ENCODE results near the gene VWA8.

The VWA8 gene

DNA sequence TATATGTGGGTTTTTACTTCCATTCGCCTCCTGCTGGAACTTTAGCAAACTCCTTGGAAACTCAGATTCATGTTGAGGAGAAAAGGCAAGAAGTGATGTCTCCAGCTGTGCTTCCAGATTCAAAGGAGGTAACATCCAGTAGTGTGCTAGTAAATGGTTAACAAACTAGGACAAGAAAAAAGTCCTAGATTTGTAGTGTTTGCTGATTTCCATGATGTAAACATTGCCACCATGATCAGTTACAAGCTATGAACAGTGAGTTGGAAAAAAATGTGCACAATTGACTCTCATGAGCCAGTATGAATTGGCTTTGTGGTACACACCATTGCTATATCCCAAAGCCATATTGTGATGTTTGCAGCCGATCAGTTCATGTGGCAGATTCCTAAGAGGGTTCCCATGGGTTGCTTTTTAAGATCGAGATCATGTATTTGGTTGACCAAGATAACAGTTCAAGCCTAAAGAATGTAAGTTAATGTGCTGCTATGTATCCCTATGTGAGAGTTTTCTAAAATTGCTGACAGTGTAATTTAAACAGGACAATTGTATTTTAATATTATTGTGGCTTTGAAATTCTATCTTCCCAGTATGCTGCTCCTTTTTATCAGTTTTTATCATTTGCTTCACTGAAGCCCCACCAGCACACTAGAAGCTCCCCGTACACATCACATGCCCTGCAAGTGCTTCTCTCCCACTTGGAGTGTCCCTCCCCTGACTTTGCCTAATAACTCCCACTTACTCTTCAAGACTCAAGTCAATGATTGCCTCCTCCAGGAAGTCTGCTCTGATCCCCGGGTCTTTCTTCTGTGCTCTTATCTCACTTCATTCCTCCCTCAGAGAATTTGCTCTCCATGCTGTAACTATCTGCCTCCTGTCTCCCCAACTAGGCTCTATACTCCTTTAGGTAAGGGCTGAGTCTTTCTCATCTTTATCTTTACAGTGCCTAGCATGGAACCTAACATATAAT lies 355.3 kb downstream of the VWA8 start:
- H3K9me3 ChIP-seq (ENCODE audit: control insufficient read depth in 2 of 2, low read length in 2 of 2), result no peaks in the 10 kb centered on the region
- no peak overlapping the region for H3K4me3 ChIP-seq (ENCODE audit: low read length in 2 of 2)
- H3K27ac ChIP-seq (ENCODE audit: low read depth in 2 of 2, low read length in 2 of 2), result no peak overlapping the region
- H3K36me3 ChIP-seq (ENCODE audit: control insufficient read depth in 2 of 2, insufficient read depth in 2 of 2, low read length in 2 of 2), result peaks cover 17 to 33% of the 10 kb centered on the region in 2 donors
- H3K4me1 ChIP-seq (ENCODE audit: control insufficient read depth in 2 of 2, insufficient read depth in 2 of 2, low read length in 2 of 2), result no peaks in the 10 kb centered on the region
- no peaks in the 10 kb centered on the region for H3K27me3 ChIP-seq (ENCODE audit: control insufficient read depth in 2 of 2, insufficient read depth in 2 of 2, low read length in 2 of 2)
- no peak overlapping the region for H3K9ac ChIP-seq (ENCODE audit: low read depth in 1 of 2, low read length in 2 of 2)

- Histone ChIP-seq H3K27ac (ENCODE audit: low read depth in 2 of 2, low read length in 2 of 2) (no peak overlapping the region), H3K36me3 (ENCODE audit: control insufficient read depth in 2 of 2, insufficient read depth in 2 of 2, low read length in 2 of 2) (peaks cover 15 to 31% of the 10 kb centered on the region in 2 donors), H3K9ac (ENCODE audit: low read depth in 1 of 2, low read length in 2 of 2) (no peak overlapping the region), H3K4me3 (ENCODE audit: low read length in 2 of 2) (no peak overlapping the region), H3K4me1 (ENCODE audit: control insufficient read depth in 2 of 2, insufficient read depth in 2 of 2, low read length in 2 of 2) (no peaks in the 10 kb centered on the region), H3K9me3 (ENCODE audit: control insufficient read depth in 2 of 2, low read length in 2 of 2) (no peaks in the 10 kb centered on the region), H3K27me3 (ENCODE audit: control insufficient read depth in 2 of 2, insufficient read depth in 2 of 2, low read length in 2 of 2) (no peaks in the 10 kb centered on the region)
These were observed 357.0 kb downstream of the VWA8 start for GRCh38 chr13:41603917-41604316.

- Histone ChIP-seq H3K36me3 (ENCODE audit: control insufficient read depth in 2 of 2, insufficient read depth in 2 of 2, low read length in 2 of 2) (peaks cover 11 to 21% of the 10 kb centered on the region in 2 donors), H3K27ac (ENCODE audit: low read depth in 2 of 2, low read length in 2 of 2) (no peak overlapping the region), H3K9ac (ENCODE audit: low read depth in 1 of 2, low read length in 2 of 2) (no peak overlapping the region), H3K9me3 (ENCODE audit: control insufficient read depth in 2 of 2, low read length in 2 of 2) (no peaks in the 10 kb centered on the region), H3K27me3 (ENCODE audit: control insufficient read depth in 2 of 2, insufficient read depth in 2 of 2, low read length in 2 of 2) (no peaks in the 10 kb centered on the region), H3K4me3 (ENCODE audit: low read length in 2 of 2) (no peak overlapping the region), H3K4me1 (ENCODE audit: control insufficient read depth in 2 of 2, insufficient read depth in 2 of 2, low read length in 2 of 2) (no peaks in the 10 kb centered on the region)
These were observed 359.0 kb downstream of the VWA8 start for GRCh38 chr13:41601718-41602445.

DNA sequence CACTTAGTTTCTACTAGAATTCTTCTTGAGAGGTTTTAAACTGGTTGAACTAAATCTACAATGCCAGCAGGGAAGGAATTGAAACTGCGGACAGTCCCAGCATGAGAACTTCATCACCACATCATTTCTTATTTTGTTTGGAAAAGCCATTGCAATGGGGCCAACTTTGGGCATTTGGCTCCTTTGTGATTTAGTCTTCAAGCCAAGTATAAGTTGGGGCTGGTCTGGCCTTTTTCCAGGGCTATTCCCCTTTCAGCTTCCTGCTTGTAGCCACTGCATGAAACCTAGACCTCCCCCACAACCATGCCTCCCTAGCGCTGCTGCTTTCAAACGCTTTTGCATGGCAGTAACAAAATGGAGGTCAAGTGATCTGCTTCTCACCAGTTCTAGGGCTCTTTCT lies 361.3 kb downstream of the VWA8 start:
- no peaks in the 10 kb centered on the region for H3K9me3 ChIP-seq (ENCODE audit: control insufficient read depth in 2 of 2, low read length in 2 of 2)
- peaks cover 10 to 13% of the 10 kb centered on the region in 2 donors for H3K36me3 ChIP-seq (ENCODE audit: control insufficient read depth in 2 of 2, insufficient read depth in 2 of 2, low read length in 2 of 2)
- H3K27ac ChIP-seq (ENCODE audit: low read depth in 2 of 2, low read length in 2 of 2), result no peak overlapping the region
- H3K4me3 ChIP-seq (ENCODE audit: low read length in 2 of 2), result no peak overlapping the region
- H3K4me1 ChIP-seq (ENCODE audit: control insufficient read depth in 2 of 2, insufficient read depth in 2 of 2, low read length in 2 of 2), result no peaks in the 10 kb centered on the region
- no peaks in the 10 kb centered on the region for H3K27me3 ChIP-seq (ENCODE audit: control insufficient read depth in 2 of 2, insufficient read depth in 2 of 2, low read length in 2 of 2)
- no peak overlapping the region for H3K9ac ChIP-seq (ENCODE audit: low read depth in 1 of 2, low read length in 2 of 2)

DNA sequence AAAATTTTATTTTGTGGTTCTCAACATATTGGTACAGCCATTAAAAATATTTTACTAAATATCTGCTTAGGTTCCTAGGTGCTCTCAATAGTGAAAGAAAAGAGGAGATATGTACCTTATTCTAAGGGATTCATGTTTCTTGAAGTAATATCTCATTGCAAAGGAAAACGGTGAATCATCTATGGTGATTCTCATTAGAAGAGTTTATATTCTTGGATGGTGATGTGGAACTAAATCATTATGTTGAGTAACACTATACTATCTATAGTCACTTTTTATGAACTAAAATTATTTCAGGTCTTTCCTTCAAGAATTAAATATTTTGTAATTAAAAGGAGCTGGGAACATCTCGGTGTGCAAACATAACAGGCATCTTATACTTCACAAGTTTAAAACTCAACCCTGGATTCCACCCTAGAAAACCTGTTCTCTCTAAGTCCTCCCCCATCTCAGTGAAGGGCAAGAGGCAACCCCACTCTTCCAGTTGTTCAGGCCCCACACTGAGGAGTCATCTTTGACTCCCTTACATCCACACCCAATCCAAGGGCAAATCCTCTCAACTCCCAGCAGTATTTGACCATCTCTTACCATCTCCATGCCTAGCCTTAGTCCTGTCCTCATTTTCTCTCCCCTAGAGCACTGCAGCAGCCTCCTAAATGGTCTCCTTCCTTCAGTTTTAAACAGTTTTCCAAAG lies 363.4 kb downstream of the VWA8 start:
- H3K27ac ChIP-seq (ENCODE audit: low read depth in 2 of 2, low read length in 2 of 2), result no peak overlapping the region
- no peaks in the 10 kb centered on the region for H3K4me1 ChIP-seq (ENCODE audit: control insufficient read depth in 2 of 2, insufficient read depth in 2 of 2, low read length in 2 of 2)
- H3K36me3 ChIP-seq (ENCODE audit: control insufficient read depth in 2 of 2, insufficient read depth in 2 of 2, low read length in 2 of 2), result peaks cover 6 to 7% of the 10 kb centered on the region in 2 donors
- H3K4me3 ChIP-seq (ENCODE audit: low read length in 2 of 2), result no peak overlapping the region
- no peak overlapping the region for H3K9ac ChIP-seq (ENCODE audit: low read depth in 1 of 2, low read length in 2 of 2)
- H3K9me3 ChIP-seq (ENCODE audit: control insufficient read depth in 2 of 2, low read length in 2 of 2), result no peaks in the 10 kb centered on the region
- no peaks in the 10 kb centered on the region for H3K27me3 ChIP-seq (ENCODE audit: control insufficient read depth in 2 of 2, insufficient read depth in 2 of 2, low read length in 2 of 2)

DNA sequence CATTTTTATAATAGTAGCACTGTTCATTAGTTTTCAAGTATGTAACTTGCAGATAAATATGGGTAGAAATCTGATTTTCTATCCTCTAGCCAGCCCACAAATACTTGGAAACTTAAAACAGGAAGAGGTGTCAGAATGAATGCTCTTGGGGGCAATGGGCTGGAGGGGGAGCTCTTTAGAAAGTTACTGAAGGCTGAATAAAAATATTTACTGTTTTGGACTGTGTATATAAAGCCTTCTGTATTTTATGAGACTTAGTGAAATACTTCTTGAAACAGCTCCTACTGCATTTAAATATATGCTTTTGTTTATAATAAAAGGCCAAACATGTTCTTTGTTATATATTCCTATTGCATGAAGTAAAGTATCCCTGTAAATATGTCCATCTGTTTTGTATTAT lies 364.7 kb downstream of the VWA8 start:
- H3K27ac ChIP-seq (ENCODE audit: low read depth in 2 of 2, low read length in 2 of 2), result no peak overlapping the region
- no peak overlapping the region for H3K4me3 ChIP-seq (ENCODE audit: low read length in 2 of 2)
- peaks cover 4 to 5% of the 10 kb centered on the region in 2 donors for H3K36me3 ChIP-seq (ENCODE audit: control insufficient read depth in 2 of 2, insufficient read depth in 2 of 2, low read length in 2 of 2)
- no peak overlapping the region for H3K9ac ChIP-seq (ENCODE audit: low read depth in 1 of 2, low read length in 2 of 2)
- no peaks in the 10 kb centered on the region for H3K27me3 ChIP-seq (ENCODE audit: control insufficient read depth in 2 of 2, insufficient read depth in 2 of 2, low read length in 2 of 2)
- H3K9me3 ChIP-seq (ENCODE audit: control insufficient read depth in 2 of 2, low read length in 2 of 2), result no peaks in the 10 kb centered on the region
- no peaks in the 10 kb centered on the region for H3K4me1 ChIP-seq (ENCODE audit: control insufficient read depth in 2 of 2, insufficient read depth in 2 of 2, low read length in 2 of 2)

DNA sequence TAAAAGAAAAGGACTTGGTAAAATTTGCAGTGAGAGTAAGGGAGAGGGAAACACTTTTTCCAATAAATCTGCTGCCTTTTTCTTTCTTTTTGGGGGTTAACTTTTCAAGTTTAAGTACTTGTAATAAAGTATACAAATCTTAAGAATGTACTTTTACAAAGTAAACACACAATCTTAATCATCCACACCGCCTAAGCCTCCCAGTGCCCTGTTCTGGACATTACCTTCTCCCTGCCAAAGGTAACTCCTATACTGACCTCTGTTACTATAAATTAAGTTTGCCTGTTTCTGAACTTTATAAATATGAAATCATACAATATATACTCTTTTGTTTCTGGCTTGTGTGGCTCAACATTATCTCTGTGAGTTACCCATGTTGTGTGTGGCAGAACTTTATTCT lies 365.6 kb downstream of the VWA8 start:
- no peak overlapping the region for H3K9ac ChIP-seq (ENCODE audit: low read depth in 1 of 2, low read length in 2 of 2)

GRCh38 chr13:41590643-41591042 lies 370.3 kb downstream of the VWA8 start:
- Histone ChIP-seq H3K27me3 (ENCODE audit: control insufficient read depth in 2 of 2, insufficient read depth in 2 of 2, low read length in 2 of 2) (no peaks in the 10 kb centered on the region), H3K9ac (ENCODE audit: low read depth in 1 of 2, low read length in 2 of 2) (no peak overlapping the region), H3K9me3 (ENCODE audit: control insufficient read depth in 2 of 2, low read length in 2 of 2) (no peaks in the 10 kb centered on the region), H3K4me1 (ENCODE audit: control insufficient read depth in 2 of 2, insufficient read depth in 2 of 2, low read length in 2 of 2) (no peaks in the 10 kb centered on the region), H3K27ac (ENCODE audit: low read depth in 2 of 2, low read length in 2 of 2) (no peak overlapping the region), H3K4me3 (ENCODE audit: low read length in 2 of 2) (no peak overlapping the region), H3K36me3 (ENCODE audit: control insufficient read depth in 2 of 2, insufficient read depth in 2 of 2, low read length in 2 of 2) (peaks cover 6 to 14% of the 10 kb centered on the region in 2 donors)

More for the DNA sequence above, 365.6 kb downstream of the VWA8 start:
- H3K4me3 ChIP-seq (ENCODE audit: low read length in 2 of 2), result no peak overlapping the region
- H3K9me3 ChIP-seq (ENCODE audit: control insufficient read depth in 2 of 2, low read length in 2 of 2), result no peaks in the 10 kb centered on the region
- no peak overlapping the region for H3K27ac ChIP-seq (ENCODE audit: low read depth in 2 of 2, low read length in 2 of 2)
- H3K4me1 ChIP-seq (ENCODE audit: control insufficient read depth in 2 of 2, insufficient read depth in 2 of 2, low read length in 2 of 2), result no peaks in the 10 kb centered on the region
- peaks cover 2 to 5% of the 10 kb centered on the region in 2 donors for H3K36me3 ChIP-seq (ENCODE audit: control insufficient read depth in 2 of 2, insufficient read depth in 2 of 2, low read length in 2 of 2)
- H3K27me3 ChIP-seq (ENCODE audit: control insufficient read depth in 2 of 2, insufficient read depth in 2 of 2, low read length in 2 of 2), result no peaks in the 10 kb centered on the region

DNA sequence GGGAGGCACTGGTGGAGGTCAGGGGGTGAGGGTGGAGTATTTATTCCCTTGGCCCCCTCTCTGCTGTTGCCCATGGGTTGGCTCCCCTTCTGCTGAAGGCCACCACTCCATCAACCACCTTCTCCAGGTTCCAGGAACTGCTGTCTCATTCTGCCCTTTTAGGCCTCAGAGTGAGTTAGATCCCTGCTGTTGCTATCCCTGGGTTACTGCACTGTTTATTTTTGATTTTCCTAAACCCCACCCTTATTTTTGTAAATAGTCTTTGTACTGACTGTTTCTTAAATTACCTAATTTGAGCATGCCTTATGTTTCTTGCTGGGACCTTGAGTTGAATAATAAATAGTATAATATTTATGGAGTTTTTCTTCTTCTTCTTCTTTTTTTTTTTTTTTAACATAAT lies 370.8 kb downstream of the VWA8 start:
- Histone ChIP-seq H3K9ac (ENCODE audit: low read depth in 1 of 2, low read length in 2 of 2) (no peak overlapping the region), H3K36me3 (ENCODE audit: control insufficient read depth in 2 of 2, insufficient read depth in 2 of 2, low read length in 2 of 2) (peaks cover 4 to 14% of the 10 kb centered on the region in 2 donors), H3K4me3 (ENCODE audit: low read length in 2 of 2) (no peak overlapping the region), H3K27me3 (ENCODE audit: control insufficient read depth in 2 of 2, insufficient read depth in 2 of 2, low read length in 2 of 2) (no peaks in the 10 kb centered on the region), H3K4me1 (ENCODE audit: control insufficient read depth in 2 of 2, insufficient read depth in 2 of 2, low read length in 2 of 2) (no peaks in the 10 kb centered on the region), H3K27ac (ENCODE audit: low read depth in 2 of 2, low read length in 2 of 2) (no peak overlapping the region), H3K9me3 (ENCODE audit: control insufficient read depth in 2 of 2, low read length in 2 of 2) (no peaks in the 10 kb centered on the region)

GRCh38 chr13:41589434-41589833 lies 371.5 kb downstream of the VWA8 start:
- Histone ChIP-seq H3K9me3 (ENCODE audit: control insufficient read depth in 2 of 2, low read length in 2 of 2) (no peaks in the 10 kb centered on the region), H3K27ac (ENCODE audit: low read depth in 2 of 2, low read length in 2 of 2) (no peak overlapping the region), H3K4me3 (ENCODE audit: low read length in 2 of 2) (no peak overlapping the region), H3K4me1 (ENCODE audit: control insufficient read depth in 2 of 2, insufficient read depth in 2 of 2, low read length in 2 of 2) (no peaks in the 10 kb centered on the region), H3K9ac (ENCODE audit: low read depth in 1 of 2, low read length in 2 of 2) (no peak overlapping the region), H3K36me3 (ENCODE audit: control insufficient read depth in 2 of 2, insufficient read depth in 2 of 2, low read length in 2 of 2) (peaks cover 11 to 18% of the 10 kb centered on the region in 2 donors), H3K27me3 (ENCODE audit: control insufficient read depth in 2 of 2, insufficient read depth in 2 of 2, low read length in 2 of 2) (no peaks in the 10 kb centered on the region)
